ENCODE data around the gene ANKRD40CL.
"Not testable (repeated sequence)": the region's sequence is repeated elsewhere in the genome, so short reads cannot be mapped to it uniquely, and the experiment has no call there.

ANKRD40CL gene

DNA sequence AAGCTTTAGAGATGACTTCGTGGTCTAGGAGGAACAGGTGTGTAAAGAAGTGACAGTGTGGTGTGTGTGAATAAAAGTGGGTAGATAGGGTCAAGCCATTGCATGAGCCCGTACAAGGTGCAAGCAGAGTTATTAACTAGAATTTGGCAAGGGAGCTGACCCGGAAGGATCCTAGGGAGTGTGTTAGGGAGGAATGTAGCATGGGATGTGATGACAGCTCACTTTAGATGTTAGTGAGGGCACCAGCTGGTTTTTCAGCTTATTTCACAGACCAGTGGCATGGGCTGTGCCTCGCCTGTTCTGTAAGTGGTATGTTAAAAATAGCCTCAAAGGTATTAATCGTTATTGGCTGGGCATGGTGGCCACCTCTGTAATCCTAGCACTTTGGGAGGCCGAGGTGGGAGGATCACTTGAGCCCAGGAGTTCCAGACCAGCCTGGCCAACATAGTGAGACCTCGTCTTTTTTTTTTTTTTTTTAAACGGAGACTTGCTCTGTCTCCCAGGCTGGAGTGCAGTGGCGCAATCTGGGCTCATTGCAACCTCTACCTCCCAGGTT, 8.3 kb downstream of the ANKRD40CL start:
- no peak for DNase-seq

DNA sequence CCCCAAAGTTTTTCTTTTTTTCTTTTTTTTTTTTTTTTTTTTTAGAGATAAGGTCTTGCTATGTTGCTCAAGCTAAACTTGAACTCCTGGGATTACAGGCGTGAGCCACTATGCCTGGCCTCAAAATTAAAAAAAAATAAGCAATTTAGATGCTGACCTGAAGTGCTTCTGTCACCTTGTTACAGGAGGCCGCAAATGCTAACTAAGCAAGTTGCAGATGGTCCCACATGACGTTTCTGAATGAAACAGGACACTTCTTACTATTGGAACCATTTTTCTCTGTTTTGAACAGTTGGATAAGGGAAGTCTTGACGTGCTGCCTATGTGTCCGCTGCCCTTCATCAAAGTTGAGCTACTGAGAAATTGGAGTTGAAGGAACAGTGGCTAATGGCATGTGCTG, 8.8 kb downstream of the ANKRD40CL start:
- DNase-seq, result no peak

GRCh38 chr17:50754521-50754920, 12.8 kb downstream of the ANKRD40CL start:
- DNase-seq, result no peak

- DNase-seq, result no peak
Measured at GRCh38 chr17:50749245-50749644, 18.1 kb downstream of the ANKRD40CL start.

- no peak for DNase-seq
Measured at GRCh38 chr17:50745631-50746030, 21.7 kb downstream of the ANKRD40CL start.

GRCh38 chr17:50739098-50739497, 28.2 kb downstream of the ANKRD40CL start:
- DNase-seq, result no peak

DNA sequence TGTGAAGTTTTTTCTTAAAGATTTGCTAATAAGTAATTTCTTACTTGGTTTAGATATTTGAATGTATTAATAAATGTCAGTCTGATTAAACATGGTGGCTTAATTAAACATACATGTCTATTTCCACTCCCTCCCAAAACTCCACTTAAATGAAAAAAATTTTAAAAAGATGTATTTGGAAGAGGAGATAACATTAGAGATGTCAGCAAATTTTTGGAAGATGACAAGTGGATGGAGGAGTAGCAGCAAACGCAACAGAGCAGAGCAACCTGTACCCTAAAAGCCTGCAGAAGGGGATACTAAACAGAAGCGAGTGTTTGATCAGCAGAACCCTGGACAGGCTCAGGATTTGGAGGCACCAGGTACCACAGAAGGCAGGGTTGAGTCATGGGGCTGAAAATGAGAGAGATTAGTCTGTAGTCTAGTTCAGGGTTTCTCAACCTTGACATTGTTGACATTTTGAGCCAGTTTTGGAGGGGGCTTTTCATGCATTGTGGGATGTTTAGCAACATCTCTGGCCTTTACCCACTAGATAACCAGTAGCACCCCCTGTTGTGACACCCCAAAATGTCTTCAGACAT, 30.1 kb downstream of the ANKRD40CL start:
- DNase-seq, result no peak

- no peak for DNase-seq
Measured at GRCh38 chr17:50735287-50735686, 32.0 kb downstream of the ANKRD40CL start.

DNA sequence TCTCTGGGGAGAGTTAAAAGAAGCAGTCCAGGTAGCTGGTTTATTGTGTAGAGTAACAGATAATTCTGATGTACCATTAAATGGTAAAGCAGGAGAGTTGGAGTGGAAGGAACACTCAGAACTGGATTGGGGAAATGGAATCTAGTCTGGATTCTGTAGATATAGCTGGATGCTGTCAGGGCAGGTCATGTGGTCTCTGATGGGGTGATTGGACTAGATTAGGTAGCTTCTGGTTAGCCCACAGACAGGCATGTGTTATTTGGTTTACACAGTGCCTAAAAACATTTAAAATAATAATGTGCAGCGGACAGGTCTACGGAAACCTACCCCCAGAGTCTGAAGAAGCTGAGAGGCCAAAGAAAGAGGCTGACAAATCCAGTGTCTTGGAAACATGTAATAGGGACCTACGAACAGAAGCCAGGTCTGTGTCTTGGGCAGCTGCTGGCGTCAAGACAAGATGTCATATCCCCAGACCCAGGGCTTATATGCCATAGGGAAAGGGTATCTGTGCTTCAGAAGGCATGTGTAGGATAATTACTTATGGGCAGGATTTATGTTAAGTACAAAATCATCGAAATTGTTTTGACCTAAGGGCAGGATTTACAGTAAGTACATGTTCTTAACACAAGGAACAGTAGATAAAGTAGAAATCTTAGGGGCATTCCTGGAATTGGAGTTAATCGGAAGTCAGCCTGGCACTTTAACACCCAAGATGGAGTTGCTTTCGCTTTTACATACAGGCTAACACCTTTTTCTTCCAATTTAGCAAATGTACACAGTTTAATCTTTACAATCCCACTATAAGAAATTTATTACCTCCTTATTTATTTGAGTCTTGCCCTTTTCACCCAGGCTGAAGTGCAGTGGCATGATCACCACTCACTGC, 35.5 kb downstream of the ANKRD40CL start:
- DNase-seq, result no peak

DNA sequence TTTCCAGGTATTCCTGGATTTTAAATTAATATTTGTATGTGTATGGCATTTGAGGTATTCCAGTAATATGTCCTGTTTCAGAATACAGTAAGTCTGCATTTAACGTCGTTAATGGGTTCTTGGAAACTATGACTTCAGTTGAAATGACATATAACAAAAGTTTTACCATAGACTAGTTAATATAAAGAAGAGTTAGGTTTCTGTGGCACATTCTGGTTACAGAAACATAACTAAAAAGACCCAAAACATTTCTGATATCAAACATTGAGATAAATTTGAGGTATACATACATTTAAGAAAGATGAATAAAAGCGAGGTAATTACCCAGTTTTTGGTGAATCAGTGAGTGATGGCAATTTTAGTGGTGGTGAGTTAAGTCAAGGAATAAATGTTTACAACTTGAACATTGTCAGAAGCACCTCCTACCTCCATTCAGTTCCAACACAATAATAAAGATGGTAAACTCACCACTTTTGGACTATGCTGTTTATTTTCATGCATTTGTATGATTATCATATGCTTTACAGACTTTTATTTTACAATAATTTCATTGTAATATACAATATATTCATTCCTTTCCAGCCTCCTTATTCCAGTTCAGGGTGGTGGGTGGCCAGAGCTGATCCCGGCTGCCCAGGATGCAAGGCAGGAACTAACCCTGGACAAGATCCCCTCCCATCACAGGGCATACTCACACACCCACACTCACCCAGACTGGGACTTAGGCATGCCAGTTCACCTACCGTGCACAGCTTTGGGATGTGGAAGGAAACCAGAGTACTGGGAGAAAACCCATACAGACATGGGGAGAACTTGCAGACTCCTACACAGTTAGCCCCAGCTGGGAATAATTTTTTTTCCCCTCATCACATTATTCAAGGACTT, 38.2 kb downstream of the ANKRD40CL start:
- no peak for DNase-seq

DNA sequence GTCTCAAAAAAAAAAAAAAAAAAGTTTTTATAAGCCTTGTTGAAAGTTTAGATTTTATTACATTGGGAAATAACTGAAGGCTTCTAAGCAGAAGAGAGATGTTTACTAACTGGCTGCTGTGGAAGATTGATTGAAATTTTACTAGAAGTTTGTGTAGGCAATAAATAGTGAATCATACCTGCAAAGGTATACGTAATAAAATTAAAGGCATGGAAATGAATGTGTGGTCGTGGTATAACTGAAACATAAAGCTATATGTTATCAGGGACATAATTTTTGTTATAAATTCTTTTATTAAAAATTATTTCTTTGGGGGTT, 39.2 kb downstream of the ANKRD40CL start:
- no peak for DNase-seq

DNA sequence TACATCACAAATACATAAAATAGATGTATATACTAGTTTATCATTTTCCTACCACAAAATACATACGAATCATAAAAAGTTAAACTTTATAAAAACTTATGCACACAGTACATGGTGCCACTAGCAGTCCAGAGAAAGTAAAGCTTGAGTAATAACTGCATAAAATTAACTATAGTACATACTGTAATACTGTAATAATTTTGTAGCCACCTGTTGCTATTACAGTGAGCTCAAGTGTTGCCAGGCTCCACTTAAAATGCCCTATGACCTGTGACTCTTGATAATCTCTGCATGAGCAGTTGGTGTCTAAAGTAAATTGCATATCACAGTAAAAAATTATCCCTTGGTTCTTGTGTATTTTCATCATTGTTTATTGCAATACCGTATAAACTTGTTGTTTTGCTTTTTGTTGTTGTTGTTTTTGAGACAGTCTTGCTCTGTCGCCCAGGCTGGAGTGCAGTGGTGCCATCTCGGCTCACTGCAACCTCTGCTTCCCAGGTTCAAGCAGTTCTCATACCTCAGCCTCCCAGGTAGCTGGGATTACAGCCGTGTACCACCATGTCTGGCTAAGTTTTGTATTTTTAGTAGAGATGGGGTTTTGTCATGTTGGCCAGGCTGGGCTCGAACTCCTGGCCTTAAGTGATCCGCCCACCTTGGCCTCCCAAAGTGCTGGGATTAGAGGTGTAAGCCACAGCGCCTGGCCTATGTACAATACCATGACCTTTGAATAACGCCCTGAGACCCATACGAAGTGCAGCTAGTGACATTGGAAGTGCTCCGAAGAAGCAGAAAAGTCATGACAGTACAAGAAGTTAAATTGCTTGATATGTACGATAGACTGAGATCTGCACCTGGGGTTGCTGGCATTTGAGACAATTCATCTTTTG, 41.3 kb downstream of the ANKRD40CL start:
- no peak for DNase-seq

DNA sequence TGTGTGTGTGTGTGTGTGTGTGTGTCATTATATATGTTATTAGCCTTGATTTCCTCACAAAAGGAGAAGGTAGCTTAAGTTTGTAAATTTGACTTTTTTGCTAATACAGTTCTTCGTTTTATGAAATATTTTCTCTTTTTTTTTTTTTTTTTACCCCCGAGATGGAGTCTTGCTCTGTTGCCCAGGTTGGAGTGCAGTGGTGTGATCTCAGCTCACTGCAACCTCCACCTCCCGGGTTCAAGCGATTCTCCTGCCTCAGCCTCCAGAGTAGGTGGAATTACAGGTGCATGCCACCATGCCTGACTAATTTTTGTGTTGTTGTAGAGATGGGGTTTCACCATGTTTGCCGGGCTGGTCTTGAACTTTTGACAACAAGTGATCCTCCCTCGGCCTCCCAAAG, 42.7 kb downstream of the ANKRD40CL start:
- not testable (repeated sequence) for DNase-seq

- no peak for DNase-seq
Measured at GRCh38 chr17:50722746-50723145, 44.6 kb downstream of the ANKRD40CL start.

- DNase-seq, result peak; percentile 12 to 21
Measured at GRCh38 chr17:50721194-50722010, 45.9 kb downstream of the ANKRD40CL start.

DNA sequence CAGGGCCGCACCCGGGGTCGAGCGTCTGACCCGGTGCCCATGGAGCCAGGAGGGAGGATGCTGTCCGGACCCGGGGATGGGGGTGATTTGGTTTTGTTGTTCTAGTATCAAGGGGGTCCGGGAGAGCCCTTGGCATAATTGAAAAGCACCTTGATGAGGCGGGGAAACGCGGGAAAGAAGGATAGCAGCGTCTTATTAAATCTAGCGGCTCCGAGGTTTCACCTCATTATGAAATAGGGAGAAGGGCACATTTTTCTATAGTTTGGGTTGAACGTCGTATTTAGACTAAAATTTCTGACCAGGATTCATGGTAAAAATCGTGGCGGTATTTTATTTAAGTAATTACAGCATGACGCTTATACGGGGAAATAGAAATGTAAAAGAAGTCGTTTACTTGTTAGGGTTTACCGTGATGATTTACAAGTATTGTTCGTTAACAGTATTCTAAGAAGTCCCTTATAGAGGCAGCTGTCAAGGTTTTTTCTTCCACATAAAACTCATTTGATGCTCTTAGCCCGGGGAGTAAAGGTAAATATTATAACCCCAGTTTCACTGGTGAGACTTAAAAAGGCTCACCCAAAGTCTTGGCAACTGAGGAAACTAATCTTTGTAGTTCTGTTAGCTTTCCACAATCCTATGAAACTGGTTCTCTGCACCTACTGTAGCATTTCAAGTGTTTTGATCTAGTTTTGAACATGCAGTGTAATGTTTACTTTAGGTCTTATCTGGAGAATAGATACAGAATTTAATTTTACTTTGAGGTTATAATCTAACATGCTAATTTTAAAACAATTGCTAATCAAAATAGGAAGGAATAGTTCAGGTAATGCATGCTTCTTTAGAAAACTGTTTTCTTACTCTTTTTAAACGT, 47.2 kb downstream of the ANKRD40CL start:
- no peak for DNase-seq

- DNase-seq, result peak; percentile 94 to 95
Measured at GRCh38 chr17:50719144-50719923, 48.0 kb downstream of the ANKRD40CL start, which contains the start of gene LUC7L3. LUC7L3 (plus strand) TSS chr17:50719603; CDS start chr17:50719733, 130 bp downstream.

DNA sequence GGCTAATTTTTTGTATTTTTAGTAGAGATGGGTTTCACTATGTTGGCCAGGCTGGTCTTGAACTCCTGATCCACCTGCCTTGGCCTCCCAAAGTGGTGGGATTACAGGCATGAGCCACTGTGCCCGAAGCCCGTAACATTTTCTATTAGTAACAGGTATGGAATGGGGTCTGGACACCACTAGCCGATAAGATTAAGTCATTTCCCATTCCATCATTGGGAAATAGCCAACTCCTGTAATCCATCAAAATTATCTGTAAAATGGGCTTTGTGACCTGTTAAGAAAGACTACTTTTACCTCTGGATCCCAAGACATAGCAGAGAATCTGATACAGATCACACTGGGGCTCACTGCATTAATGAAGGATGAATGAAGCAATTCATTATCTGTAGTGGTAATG, 51.8 kb downstream of the ANKRD40CL start:
- DNase-seq, result no peak

- no peak for DNase-seq
Measured at GRCh38 chr17:50712641-50713040, 54.7 kb downstream of the ANKRD40CL start.
